Gastroesophageal sphincter (tissue), 3 donors: ENCODE measurements around the gene AP4S1.

Source experiments
- POLR2A ChIP-seq, 2 donors: fragments of 450-650 bp; IDR thresholded peaks; one replicate each; pipeline ENCODE4 v1.6.1; 2017; ENCODE audit warnings: antibody characterized with exemption in 2 of 2, mild to moderate bottlenecking in 2 of 2, moderate library complexity in 1 of 2
- POLR2AphosphoS5 ChIP-seq: sonication (generic); formaldehyde crosslinking; IDR thresholded peaks from one replicate; pipeline ENCODE4 v1.6.1; 2017; ENCODE audit warnings: antibody characterized with exemption
- TF ChIP-seq, protein P1 (sequence below), 4 experiments: fragments of 200-600 bp in 2 of 4; fragments of 450-650 bp in 2 of 4; sonication (generic) in 1 of 4; IDR thresholded peaks; one replicate each; pipeline ENCODE4 v1.5.1; 2017 to 2019; ENCODE audit warnings: antibody characterized with exemption in 4 of 4, mild to moderate bottlenecking in 2 of 4, moderate library complexity in 2 of 4

DNA sequence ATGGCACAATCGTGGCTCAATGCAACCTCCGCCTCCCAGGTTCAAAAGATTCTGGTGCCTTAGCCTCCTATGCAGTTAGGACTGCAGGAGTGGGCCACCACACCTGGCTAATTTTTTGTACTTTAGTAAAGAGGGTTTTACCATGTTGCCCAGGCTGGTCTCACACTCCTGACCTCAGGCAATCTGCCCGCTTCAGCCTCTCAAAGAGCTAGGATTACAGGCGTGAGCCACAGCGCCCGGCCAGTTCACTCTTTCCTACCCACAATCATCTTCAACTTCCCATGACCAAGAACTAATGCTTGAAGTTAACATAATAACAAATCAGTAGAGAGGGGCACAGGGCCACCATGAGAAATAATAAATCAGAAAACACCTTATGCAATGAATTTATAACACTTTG is 99.8 kb downstream of the AP4S1 start:
- TF ChIP-seq, protein P1, sequence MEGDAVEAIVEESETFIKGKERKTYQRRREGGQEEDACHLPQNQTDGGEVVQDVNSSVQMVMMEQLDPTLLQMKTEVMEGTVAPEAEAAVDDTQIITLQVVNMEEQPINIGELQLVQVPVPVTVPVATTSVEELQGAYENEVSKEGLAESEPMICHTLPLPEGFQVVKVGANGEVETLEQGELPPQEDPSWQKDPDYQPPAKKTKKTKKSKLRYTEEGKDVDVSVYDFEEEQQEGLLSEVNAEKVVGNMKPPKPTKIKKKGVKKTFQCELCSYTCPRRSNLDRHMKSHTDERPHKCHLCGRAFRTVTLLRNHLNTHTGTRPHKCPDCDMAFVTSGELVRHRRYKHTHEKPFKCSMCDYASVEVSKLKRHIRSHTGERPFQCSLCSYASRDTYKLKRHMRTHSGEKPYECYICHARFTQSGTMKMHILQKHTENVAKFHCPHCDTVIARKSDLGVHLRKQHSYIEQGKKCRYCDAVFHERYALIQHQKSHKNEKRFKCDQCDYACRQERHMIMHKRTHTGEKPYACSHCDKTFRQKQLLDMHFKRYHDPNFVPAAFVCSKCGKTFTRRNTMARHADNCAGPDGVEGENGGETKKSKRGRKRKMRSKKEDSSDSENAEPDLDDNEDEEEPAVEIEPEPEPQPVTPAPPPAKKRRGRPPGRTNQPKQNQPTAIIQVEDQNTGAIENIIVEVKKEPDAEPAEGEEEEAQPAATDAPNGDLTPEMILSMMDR (IDR thresholded peaks at IDR 0.05) = no peak
- no peak for TF ChIP-seq POLR2A (IDR thresholded peaks at IDR 0.05)
- no peak for TF ChIP-seq POLR2AphosphoS5
